ENCODE measurements around the gene AGPS. TPM values are rescaled to one million over a fixed set of nuclear protein-coding genes. Genes with fewer than 3 reads are reported as not detected.

The AGPS gene
- total RNA-seq, 6 experiments from 2014 or later = 36.0 to 47.6 (median 43.1) TPM

DNA sequence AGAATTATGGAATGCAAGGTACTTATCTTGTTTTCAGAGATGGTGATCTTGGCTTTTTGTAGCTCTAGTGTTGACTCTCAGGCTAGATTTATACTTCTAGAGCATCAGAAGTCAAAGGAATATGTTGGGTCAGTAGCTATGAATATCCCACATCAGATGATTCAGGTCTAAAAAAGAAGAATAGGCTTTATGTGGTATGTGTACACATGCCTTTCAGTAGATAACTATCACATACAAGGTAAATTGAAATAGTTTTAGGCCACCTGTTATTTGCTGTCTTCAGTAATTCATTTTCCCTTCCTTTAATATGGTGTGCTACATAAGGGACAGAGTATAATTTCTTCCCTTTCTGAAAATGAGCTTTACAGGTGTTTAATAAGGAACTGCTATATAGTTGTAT is 142.4 kb downstream of the AGPS start:
- no peak for DNase-seq
- Mint-ChIP-seq H3K36me3 (ENCODE audit: low read depth) (no peaks in the 10 kb centered on the region), H3K4me3 (no peak overlapping the region), H3K27me3 (ENCODE audit: insufficient read depth) (no peaks in the 10 kb centered on the region), H3K9me3 (no peaks in the 10 kb centered on the region), H3K27ac (no peak overlapping the region), H3K4me1 (ENCODE audit: low read depth) (no peaks in the 10 kb centered on the region)
- TF ChIP-seq, protein P1, sequence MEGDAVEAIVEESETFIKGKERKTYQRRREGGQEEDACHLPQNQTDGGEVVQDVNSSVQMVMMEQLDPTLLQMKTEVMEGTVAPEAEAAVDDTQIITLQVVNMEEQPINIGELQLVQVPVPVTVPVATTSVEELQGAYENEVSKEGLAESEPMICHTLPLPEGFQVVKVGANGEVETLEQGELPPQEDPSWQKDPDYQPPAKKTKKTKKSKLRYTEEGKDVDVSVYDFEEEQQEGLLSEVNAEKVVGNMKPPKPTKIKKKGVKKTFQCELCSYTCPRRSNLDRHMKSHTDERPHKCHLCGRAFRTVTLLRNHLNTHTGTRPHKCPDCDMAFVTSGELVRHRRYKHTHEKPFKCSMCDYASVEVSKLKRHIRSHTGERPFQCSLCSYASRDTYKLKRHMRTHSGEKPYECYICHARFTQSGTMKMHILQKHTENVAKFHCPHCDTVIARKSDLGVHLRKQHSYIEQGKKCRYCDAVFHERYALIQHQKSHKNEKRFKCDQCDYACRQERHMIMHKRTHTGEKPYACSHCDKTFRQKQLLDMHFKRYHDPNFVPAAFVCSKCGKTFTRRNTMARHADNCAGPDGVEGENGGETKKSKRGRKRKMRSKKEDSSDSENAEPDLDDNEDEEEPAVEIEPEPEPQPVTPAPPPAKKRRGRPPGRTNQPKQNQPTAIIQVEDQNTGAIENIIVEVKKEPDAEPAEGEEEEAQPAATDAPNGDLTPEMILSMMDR (IDR thresholded peaks at IDR 0.05) = no peak

DNA sequence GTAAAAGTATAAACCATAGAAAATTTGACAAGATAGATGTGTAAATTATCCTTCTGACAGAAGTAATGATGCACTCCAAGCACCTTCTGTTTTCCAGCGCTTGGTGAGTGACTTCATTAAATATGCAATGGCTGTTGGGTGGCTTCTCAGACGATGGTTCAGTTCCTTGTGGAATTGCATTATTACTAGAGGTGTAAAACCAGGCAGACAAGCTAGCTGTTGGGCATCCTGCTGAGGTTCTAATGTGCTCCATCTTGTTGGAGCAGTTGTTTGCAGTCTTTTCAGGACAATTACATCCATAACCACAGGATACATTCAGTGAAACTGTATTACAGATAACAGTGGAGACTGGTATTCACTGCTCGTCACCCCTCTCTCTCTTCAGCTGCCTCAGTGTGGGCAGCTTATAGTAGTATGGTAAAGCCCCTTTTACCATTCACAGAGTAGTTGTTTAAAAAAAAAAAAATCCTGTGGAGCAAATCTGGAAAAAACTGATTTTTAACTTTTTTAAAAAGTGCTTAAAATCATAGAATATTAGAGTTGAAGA is 143.5 kb downstream of the AGPS start:
- H3K27me3 Mint-ChIP-seq (ENCODE audit: insufficient read depth) = no peaks in the 10 kb centered on the region
- H3K4me3 Mint-ChIP-seq = no peak overlapping the region
- H3K36me3 Mint-ChIP-seq (ENCODE audit: low read depth) = no peaks in the 10 kb centered on the region
- no peak overlapping the region for H3K27ac Mint-ChIP-seq
- TF ChIP-seq, protein P1 (IDR thresholded peaks at IDR 0.05) = no peak
- no peaks in the 10 kb centered on the region for H3K4me1 Mint-ChIP-seq (ENCODE audit: low read depth)
- H3K9me3 Mint-ChIP-seq = no peaks in the 10 kb centered on the region
- no peak for DNase-seq

DNA sequence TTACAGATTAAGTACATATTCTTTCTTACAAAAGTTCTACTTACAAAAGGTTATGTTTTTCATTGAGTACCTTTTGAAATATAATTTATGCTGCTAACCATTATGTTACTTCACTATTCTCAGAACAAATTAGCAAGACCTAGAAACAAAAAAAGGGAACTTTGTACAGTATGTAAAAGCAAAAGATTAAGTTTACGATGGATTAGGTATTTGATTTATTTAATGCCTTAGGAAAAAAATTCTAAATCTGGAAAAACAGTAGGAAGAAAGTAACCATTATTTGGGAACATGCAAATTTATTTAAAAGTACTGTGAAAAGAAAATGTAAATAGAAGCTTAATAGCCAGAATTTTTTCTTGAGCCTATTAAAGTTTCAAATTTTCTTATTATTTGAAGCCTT is 144.6 kb downstream of the AGPS start:
- Mint-ChIP-seq H3K27me3 (ENCODE audit: insufficient read depth) (no peaks in the 10 kb centered on the region), H3K27ac (no peak overlapping the region), H3K4me3 (no peak overlapping the region), H3K9me3 (no peaks in the 10 kb centered on the region), H3K4me1 (ENCODE audit: low read depth) (peaks cover 4% of the 10 kb centered on the region), H3K36me3 (ENCODE audit: low read depth) (no peaks in the 10 kb centered on the region)
- DNase-seq = no peak
- TF ChIP-seq, protein P1 (IDR thresholded peaks at IDR 0.05) = no peak

DNA sequence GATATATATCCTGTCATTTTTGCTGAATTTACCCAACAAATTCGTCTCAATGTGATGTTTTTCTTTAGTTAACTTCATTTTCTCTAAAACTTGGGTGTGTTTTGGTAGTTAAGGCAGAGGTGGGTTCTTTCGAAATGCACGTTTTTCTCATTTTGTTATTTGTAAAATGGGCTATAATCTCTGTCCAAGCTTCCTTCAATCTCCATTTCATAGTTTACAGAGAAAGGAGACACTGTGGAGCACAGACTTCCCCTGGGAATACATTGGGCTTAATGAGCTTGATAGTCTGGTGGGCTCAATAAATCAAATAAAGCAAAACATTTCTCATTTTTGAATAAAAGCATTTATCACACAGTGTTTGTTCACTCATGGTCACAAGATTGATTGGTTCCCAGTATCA is 145.1 kb downstream of the AGPS start:
- TF ChIP-seq, protein P1 (IDR thresholded peaks at IDR 0.05) = no peak
- no peaks in the 10 kb centered on the region for H3K9me3 Mint-ChIP-seq
- no peak for DNase-seq
- H3K4me3 Mint-ChIP-seq = no peak overlapping the region
- no peak overlapping the region for H3K27ac Mint-ChIP-seq
- no peaks in the 10 kb centered on the region for H3K27me3 Mint-ChIP-seq (ENCODE audit: insufficient read depth)
- peaks cover 8% of the 10 kb centered on the region for H3K4me1 Mint-ChIP-seq (ENCODE audit: low read depth)
- H3K36me3 Mint-ChIP-seq (ENCODE audit: low read depth) = no peaks in the 10 kb centered on the region

DNA sequence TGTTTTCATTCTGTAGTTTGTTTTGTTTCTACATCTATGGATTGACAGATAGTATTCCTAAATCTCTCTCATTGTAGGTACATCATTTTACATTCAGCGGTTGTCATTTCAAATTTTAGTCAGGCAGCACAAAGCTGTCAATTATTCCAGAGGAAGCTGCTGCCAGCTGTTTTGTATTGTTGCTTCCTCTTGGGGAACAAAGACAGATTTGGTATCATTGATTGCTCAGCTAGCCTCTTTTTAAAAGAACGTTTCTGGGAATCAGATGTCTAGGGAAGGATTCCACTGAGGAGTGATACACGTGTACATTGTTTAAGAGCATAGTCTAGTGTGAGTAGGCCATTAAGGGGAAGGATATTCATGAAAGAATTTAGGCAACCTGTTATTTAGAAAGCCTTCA is 145.8 kb downstream of the AGPS start:
- H3K4me3 Mint-ChIP-seq = no peak overlapping the region
- no peak for DNase-seq
- no peaks in the 10 kb centered on the region for H3K36me3 Mint-ChIP-seq (ENCODE audit: low read depth)
- H3K9me3 Mint-ChIP-seq = no peaks in the 10 kb centered on the region
- H3K27ac Mint-ChIP-seq = no peak overlapping the region
- TF ChIP-seq, protein P1 (IDR thresholded peaks at IDR 0.05) = no peak
- H3K4me1 Mint-ChIP-seq (ENCODE audit: low read depth) = peaks cover 15% of the 10 kb centered on the region
- H3K27me3 Mint-ChIP-seq (ENCODE audit: insufficient read depth) = no peaks in the 10 kb centered on the region

DNA sequence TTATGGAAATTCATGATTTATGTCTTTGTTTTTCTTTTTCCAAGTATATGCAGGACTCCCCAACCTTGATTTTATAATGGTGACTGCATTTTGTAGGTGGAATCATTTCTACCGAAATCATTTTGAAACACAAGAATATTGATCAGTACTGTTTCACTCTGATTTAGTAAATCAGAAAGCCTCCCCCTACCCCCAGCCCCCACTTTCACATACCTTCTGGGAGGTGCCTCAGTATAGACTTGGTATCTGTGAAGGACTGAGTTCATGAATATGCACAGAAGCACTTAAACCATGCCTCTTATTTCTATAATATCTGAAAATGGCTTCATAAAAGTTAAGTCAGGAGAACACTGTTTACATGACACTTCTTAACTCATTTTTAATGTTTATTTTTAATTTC is 147.7 kb downstream of the AGPS start:
- H3K4me3 Mint-ChIP-seq = no peak overlapping the region

More for the DNA sequence above, 147.7 kb downstream of the AGPS start:
- H3K36me3 Mint-ChIP-seq (ENCODE audit: low read depth) = no peaks in the 10 kb centered on the region
- peaks cover 29% of the 10 kb centered on the region for H3K4me1 Mint-ChIP-seq (ENCODE audit: low read depth)
- no peak for DNase-seq
- no peaks in the 10 kb centered on the region for H3K9me3 Mint-ChIP-seq
- H3K27ac Mint-ChIP-seq = no peak overlapping the region
- TF ChIP-seq, protein P1 (IDR thresholded peaks at IDR 0.05) = no peak
- H3K27me3 Mint-ChIP-seq (ENCODE audit: insufficient read depth) = no peaks in the 10 kb centered on the region

Measured in HFFc6 (cell line).